ENCODE data around the gene DPF3. TPM values are rescaled to one million over a fixed set of nuclear protein-coding genes. Genes with fewer than 3 reads are reported as not detected.

DPF3 gene
- total RNA-seq, 3 donors from 2014 or later, result 9.3 to 21.9 (median 10.9) TPM

GRCh38 chr14:72787841-72788240 is 106.1 kb downstream of the DPF3 start:
- no peaks in the 10 kb centered on the region for H3K36me3 ChIP-seq (ENCODE audit: low read depth)
- ATAC-seq, result no peak
- intact Hi-C loops (cut with DNase I, micrococcal nuclease), result no loop called here
- H3K9me3 ChIP-seq, result no peaks in the 10 kb centered on the region
- H3K4me3 ChIP-seq, result no peak overlapping the region
- no peaks in the 10 kb centered on the region for H3K4me1 ChIP-seq (ENCODE audit: low read depth)
- no peak for DNase-seq
- no peak for TF ChIP-seq CTCF (IDR thresholded peaks at IDR 0.05)

GRCh38 chr14:72786378-72787350 is 107.2 kb downstream of the DPF3 start:
- Histone ChIP-seq H3K36me3 (ENCODE audit: low read depth) (no peaks in the 10 kb centered on the region), H3K4me3 (no peak overlapping the region), H3K9me3 (no peaks in the 10 kb centered on the region), H3K4me1 (ENCODE audit: low read depth) (no peaks in the 10 kb centered on the region)
- ATAC-seq (no peak), DNase-seq (no peak)
- no peak for TF ChIP-seq CTCF (IDR thresholded peaks at IDR 0.05)
- intact Hi-C loops (cut with DNase I, micrococcal nuclease), result no loop called here

- H3K4me1 ChIP-seq (ENCODE audit: low read depth), result no peaks in the 10 kb centered on the region
- intact Hi-C loops (cut with DNase I, micrococcal nuclease), result no loop called here
- no peaks in the 10 kb centered on the region for H3K9me3 ChIP-seq
- TF ChIP-seq CTCF (IDR thresholded peaks at IDR 0.05), result no peak
- no peak for ATAC-seq
- no peaks in the 10 kb centered on the region for H3K36me3 ChIP-seq (ENCODE audit: low read depth)
- no peak overlapping the region for H3K4me3 ChIP-seq
- DNase-seq, result no peak
Measured at GRCh38 chr14:72783741-72784140, 110.2 kb downstream of the DPF3 start.

GRCh38 chr14:72782817-72783216 is 111.1 kb downstream of the DPF3 start:
- Histone ChIP-seq H3K9me3 (no peaks in the 10 kb centered on the region), H3K36me3 (ENCODE audit: low read depth) (no peaks in the 10 kb centered on the region), H3K4me1 (ENCODE audit: low read depth) (no peaks in the 10 kb centered on the region), H3K4me3 (no peak overlapping the region)
- ATAC-seq (no peak), DNase-seq (no peak)
- intact Hi-C loops (cut with DNase I, micrococcal nuclease), result no loop called here
- no peak for TF ChIP-seq CTCF (IDR thresholded peaks at IDR 0.05)

GRCh38 chr14:72781561-72782508 is 112.1 kb downstream of the DPF3 start:
- DNase-seq (no peak), ATAC-seq (no peak)
- Histone ChIP-seq H3K36me3 (ENCODE audit: low read depth) (no peaks in the 10 kb centered on the region), H3K9me3 (no peaks in the 10 kb centered on the region), H3K4me1 (ENCODE audit: low read depth) (peaks cover 2% of the 10 kb centered on the region), H3K4me3 (no peak overlapping the region)
- intact Hi-C loops (cut with DNase I, micrococcal nuclease), result no loop called here
- no peak for TF ChIP-seq CTCF (IDR thresholded peaks at IDR 0.05)
